NOMO-1 (cell line): Measurements from ENCODE around the gene SLC51B.
"Not testable (repeated sequence)": the region's sequence is repeated elsewhere in the genome, so short reads cannot be mapped to it uniquely, and the experiment has no call there.

Source experiments
- DNase-seq, 2 experiments: peaks; one replicate each; lab custom pipeline; 2025; ENCODE audit not compliant: unreplicated experiment in 2 of 2; lab: John Stamatoyannopoulos, UW

The SLC51B gene

GRCh38 chr15:65044724-65045481 is at the start of gene SLC51B:
TSS of gene SLC51B (plus strand) at chr15:65045387. CDS start at chr15:65050005, 4,618 bp downstream.
- no peak for DNase-seq

DNA sequence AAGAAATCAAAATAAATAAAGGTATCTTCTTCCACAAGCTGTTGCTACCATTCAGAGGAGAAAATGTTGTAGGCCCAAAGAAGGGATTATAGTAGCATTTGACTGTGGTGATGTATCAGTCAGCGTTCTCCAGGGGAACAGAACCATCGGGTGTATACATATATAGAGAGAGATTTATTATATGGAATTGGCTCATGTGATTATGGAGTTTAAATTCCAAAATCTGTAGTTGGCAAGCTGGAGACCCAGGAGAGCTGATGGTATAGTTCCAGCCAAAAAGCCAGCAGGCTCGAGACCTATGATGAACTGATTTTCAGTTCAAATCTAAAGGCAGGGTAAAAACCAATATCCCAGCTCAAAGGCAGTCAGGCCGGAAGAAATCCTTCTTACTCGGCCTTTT is 48.1 kb upstream of the SLC51B start:
- DNase-seq: no peak

DNA sequence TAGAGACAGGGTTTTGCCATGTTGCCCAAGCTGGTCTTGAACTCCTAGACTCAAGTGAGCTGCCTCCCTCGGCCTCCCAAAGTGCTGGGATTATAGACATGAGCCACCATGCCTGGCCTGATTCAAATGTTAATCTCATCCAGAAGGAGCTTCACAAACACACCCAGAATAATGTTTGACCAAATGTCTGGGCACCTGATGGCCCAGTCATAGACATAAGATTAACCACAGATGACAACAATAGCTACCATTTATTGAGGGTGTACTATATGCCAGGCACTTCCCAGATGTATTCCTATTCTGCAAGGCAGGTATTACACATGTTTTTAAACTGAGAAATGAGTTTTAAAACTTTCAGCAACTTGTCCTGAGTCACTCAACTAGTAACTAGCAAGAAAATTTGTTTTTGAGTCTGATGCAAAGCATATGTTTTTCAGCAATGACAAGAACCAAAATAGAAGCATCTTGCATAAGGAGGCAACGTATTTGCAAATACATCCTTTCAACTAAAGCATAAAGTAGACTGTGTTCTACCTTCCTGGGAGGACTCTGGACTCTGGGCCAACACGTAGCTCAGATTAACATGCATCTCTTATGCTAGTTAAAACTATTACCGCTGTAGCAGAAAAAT is 47.3 kb upstream of the SLC51B start:
- peak in 1 of 2 experiments; percentile 14 for DNase-seq

DNA sequence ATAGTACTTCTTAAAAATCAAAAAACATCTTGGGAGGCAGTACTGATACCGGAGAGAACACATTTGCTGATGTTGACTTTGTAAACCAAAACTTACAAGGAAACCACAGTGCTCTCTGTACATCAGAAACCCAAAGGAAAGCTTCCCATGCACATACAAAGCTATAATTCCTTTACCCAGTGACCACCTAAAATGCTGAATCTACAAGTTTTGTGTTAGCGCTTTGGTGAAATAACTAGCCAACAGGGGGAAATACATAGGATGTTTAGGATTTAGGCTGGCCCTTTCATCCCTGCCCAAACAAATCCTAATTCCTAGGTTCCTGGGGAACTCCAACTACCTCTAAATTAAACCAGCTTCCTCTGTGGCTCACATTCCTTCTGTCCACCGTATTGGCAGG is 40.2 kb upstream of the SLC51B start:
- no peak for DNase-seq

- DNase-seq: no peak
These were observed 38.3 kb upstream of the SLC51B start for GRCh38 chr15:65006876-65007275.

DNA sequence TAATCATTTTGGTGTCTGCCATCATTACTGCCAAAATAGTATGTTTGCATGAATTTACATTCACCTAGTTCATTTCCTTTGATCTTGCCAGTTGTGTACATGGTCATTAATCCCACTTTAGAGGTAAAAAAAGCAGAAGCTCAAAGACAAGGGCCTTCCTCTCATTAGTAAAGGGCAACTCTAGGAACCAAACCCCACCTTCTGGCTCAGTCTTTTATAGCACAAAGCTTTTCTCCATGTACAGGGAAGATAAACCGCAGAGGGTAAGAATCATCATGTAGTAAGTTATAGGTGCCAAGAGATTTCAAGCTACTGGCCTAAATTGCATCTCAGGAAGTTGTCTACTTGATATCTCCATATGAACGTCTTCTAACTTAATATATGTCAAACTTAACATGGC is 36.2 kb upstream of the SLC51B start:
- DNase-seq: peak; percentile 63 to 85

- DNase-seq: not testable (repeated sequence)
These were observed 34.0 kb upstream of the SLC51B start for GRCh38 chr15:65011198-65011597.

GRCh38 chr15:65020419-65020818 is 24.8 kb upstream of the SLC51B start:
- no peak for DNase-seq

- DNase-seq: no peak
These were observed 23.7 kb upstream of the SLC51B start for GRCh38 chr15:65021488-65021887.

DNA sequence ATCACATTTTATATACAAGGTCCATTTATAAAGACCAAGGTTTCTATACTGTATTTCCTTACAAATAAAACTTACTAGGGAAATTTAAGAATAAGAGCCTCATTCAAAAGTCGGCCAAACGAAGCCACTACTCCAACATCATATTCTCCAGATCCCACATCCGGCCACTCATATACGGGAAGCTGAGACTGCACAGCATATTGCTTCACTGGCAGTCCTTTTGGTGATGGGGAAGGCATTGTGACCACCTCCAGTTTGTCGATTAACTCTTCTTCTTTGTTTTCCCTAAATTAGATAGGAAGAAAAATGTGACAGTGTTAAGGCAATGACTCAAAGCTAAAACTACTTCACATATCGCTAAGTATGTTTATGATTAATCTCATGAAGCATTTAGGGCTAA is 18.4 kb upstream of the SLC51B start:
- DNase-seq: no peak

DNA sequence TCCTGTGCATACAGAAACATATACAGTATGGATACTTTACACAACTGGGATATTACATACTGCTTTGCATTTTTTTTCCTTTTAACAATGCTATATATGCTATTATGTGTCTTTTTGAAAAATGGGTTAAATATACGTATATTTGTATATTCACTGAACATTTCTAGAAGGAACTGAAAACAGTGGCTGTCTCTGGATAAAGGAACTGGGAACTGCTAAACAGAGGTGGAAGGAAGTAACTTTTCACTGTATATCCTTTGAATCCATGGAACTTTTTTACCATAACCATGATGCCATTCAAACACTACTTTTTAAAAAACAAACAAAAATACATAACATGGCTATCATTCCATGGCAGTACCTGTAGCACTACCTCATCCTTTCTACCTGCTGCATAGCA is 17.6 kb upstream of the SLC51B start:
- DNase-seq: no peak

DNA sequence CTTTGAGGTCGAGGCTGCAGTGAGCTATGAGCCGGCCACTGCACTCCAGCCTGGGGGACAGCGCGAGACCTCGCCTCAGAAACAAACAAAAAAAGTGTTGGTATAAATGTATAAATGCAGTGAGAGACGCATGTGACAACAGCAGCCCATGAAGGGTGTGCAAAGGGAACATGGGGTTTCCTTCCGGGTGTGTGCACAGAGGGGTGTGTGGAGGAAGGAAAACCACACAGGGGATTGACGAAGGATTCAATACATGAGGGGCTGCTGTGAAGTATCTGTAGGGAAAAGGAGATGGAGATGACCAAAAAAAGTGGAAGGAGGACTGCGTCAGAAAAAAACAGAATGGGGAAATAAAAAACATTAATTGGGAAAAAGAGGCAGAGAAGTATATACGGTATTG is 16.8 kb upstream of the SLC51B start:
- DNase-seq: no peak

GRCh38 chr15:65028921-65029735 is 16.1 kb upstream of the SLC51B start, which contains the start of gene MTFMT:
TSS of gene MTFMT (minus strand) at chr15:65029639. CDS start at chr15:65029613, 26 bp downstream.
- peak; percentile 73 to 85 for DNase-seq

DNA sequence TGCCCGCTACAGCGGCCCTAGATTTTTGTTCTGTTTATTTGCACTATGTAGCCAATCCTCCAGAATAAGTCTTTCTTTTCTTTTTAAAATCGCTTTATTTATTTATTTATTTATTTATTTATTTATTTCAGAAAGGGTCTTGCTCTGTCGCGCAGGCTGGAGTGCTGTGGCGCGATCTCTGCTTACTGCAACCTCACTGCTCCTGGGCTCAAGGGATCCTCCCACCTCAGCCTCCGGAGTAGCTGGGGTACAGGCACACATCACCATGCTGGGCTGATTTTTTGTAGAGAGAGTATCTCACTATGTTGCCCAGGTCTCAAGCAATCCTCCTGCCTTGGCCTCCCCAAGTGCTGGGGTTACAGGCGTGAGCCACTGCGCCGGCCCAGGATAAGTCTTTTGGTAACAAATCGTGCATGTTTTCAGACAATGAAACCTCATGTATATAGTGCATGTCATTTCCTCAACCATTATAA is 15.4 kb upstream of the SLC51B start:
- no peak for DNase-seq

- DNase-seq: peak; percentile 53 to 62
These were observed 12.2 kb upstream of the SLC51B start for GRCh38 chr15:65032801-65033537.

- peak; percentile 27 to 77 for DNase-seq
These were observed 11.4 kb upstream of the SLC51B start for GRCh38 chr15:65033659-65034269.

DNA sequence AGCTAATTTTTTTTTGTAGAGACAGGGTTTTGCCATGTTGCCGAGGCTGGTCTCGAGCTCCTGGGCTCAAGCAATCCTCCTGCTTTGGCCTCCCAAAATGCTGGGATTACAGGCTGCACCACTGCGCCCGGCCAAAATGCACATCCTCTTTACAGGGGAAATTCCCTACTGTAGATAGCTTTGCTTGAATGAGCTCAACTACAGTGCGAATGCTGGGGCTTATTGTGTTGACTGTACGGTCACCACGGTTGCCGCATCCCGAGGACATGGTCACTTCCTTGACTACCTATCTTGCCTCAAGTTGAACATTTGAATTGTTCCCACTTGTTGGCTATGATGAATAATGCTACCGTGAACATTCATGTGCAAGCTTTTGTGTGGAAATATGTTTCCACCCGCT is 10.5 kb upstream of the SLC51B start:
- DNase-seq: no peak

GRCh38 chr15:65037309-65037708 is 7.9 kb upstream of the SLC51B start:
- no peak for DNase-seq

- no peak for DNase-seq
These were observed 6.8 kb upstream of the SLC51B start for GRCh38 chr15:65038428-65038827.

- no peak for DNase-seq
These were observed 6.4 kb upstream of the SLC51B start for GRCh38 chr15:65038836-65039235.
